Liver (tissue), 9 donors: ENCODE measurements around the gene CTU1. TPM values are rescaled to one million over a fixed set of nuclear protein-coding genes. Genes with fewer than 3 reads are reported as not detected.

ENCODE experiments used
- DNase-seq: peaks from one replicate; pipeline ENCODE4 v3.0.0-alpha.2; 2017; ENCODE audit warnings: low spot score
- H3K27ac ChIP-seq, 2 donors: one replicate each; pipeline ENCODE4 v1.7.0; 2013; ENCODE audit warnings: inconsistent platforms in 2 of 2, low read length in 2 of 2, control low read depth in 1 of 2, low read depth in 1 of 2, mild to moderate bottlenecking in 1 of 2
- H3K27me3 ChIP-seq, 4 donors: one replicate each; pipeline versions ENCODE4 v1.6.1 to v1.7.0; 2013; ENCODE audit warnings: low read length in 3 of 4, inconsistent platforms in 1 of 4, mild to moderate bottlenecking in 1 of 4, moderate library complexity in 1 of 4; ENCODE audit not compliant: control insufficient read depth in 4 of 4, insufficient read depth in 4 of 4
- H3K36me3 ChIP-seq, 4 donors: one replicate each; pipeline versions ENCODE4 v1.6.1 to v1.7.0; 2013; ENCODE audit warnings: low read length in 3 of 4, mild to moderate bottlenecking in 3 of 4, low read depth in 1 of 4, moderate library complexity in 1 of 4; ENCODE audit not compliant: control insufficient read depth in 4 of 4, insufficient read depth in 3 of 4
- H3K4me1 ChIP-seq, 4 donors: one replicate each; pipeline versions ENCODE4 v1.6.1 to v1.7.0; 2013; ENCODE audit warnings: low read length in 3 of 4, mild to moderate bottlenecking in 3 of 4, moderate library complexity in 1 of 4; ENCODE audit not compliant: control insufficient read depth in 4 of 4, insufficient read depth in 4 of 4
- H3K4me3 ChIP-seq, 3 donors: one replicate each; pipeline versions ENCODE4 v1.6.1 to v1.7.0; 2013; ENCODE audit warnings: low read length in 3 of 3, control low read depth in 1 of 3, low read depth in 1 of 3, mild to moderate bottlenecking in 1 of 3
- H3K9ac ChIP-seq, 2 donors: one replicate each; pipeline ENCODE4 v1.7.0; 2013; ENCODE audit warnings: low read length in 2 of 2, mild to moderate bottlenecking in 2 of 2, moderate library complexity in 2 of 2, control low read depth in 1 of 2, low read depth in 1 of 2
- H3K9me3 ChIP-seq, 4 donors: one replicate each; pipeline versions ENCODE4 v1.6.1 to v1.7.0; 2013; ENCODE audit warnings: low read length in 3 of 4; ENCODE audit not compliant: control insufficient read depth in 4 of 4
- FOXA1 ChIP-seq: IDR thresholded peaks from 2 replicates; pipeline ENCODE4 v1.6.1; 2016; ENCODE audit warnings: antibody characterized with exemption
- GABPA ChIP-seq, 2 donors: IDR thresholded peaks in 1 of 2; conservative IDR thresholded peaks in 1 of 2; 2 replicates each; pipeline ENCODE4 v1.6.1; 2016; ENCODE audit warnings: antibody characterized with exemption in 2 of 2, mild to moderate bottlenecking in 1 of 2, moderate library complexity in 1 of 2
- HNF4G ChIP-seq: IDR thresholded peaks from 2 replicates; pipeline ENCODE4 v1.6.1; 2016; ENCODE audit warnings: antibody characterized with exemption
- JUND ChIP-seq, 2 donors: IDR thresholded peaks; 2 replicates each; pipeline ENCODE4 v1.6.1; 2016; ENCODE audit warnings: antibody characterized with exemption in 2 of 2
- RAD21 ChIP-seq, 2 donors: IDR thresholded peaks; 2 replicates each; pipeline ENCODE4 v1.6.1; 2016; ENCODE audit warnings: antibody characterized with exemption in 2 of 2, mild to moderate bottlenecking in 2 of 2
- RXRA ChIP-seq, 2 donors: IDR thresholded peaks; 2 replicates each; pipeline ENCODE4 v1.6.1; 2017 to 2018; ENCODE audit warnings: antibody characterized with exemption in 2 of 2, mild to moderate bottlenecking in 1 of 2
- SP1 ChIP-seq: IDR thresholded peaks from 2 replicates; pipeline ENCODE4 v1.6.1; 2018; ENCODE audit warnings: antibody characterized with exemption, mild to moderate bottlenecking
- TAF1 ChIP-seq: conservative IDR thresholded peaks from 2 replicates; pipeline ENCODE4 v1.6.1; 2016; ENCODE audit warnings: antibody characterized with exemption, mild to moderate bottlenecking
- YY1 ChIP-seq: IDR thresholded peaks from 2 replicates; pipeline ENCODE4 v1.6.1; 2016; ENCODE audit warnings: antibody characterized with exemption, mild to moderate bottlenecking
- WGBS: extraction: QIAGEN DNeasy Blood & Tissue Kit; methylation state at CpG from one replicate; pipeline ENCODE4 v1.1.7; 2013; 5-methylcytosine and 5-hydroxymethylcytosine counted together
- polyA plus RNA-seq, 2 donors: library from polyadenylated mRNA; stranded (reverse) in 1 of 2; unstranded in 1 of 2; fragments of 200-250 nt in 1 of 2; fragments of >200 nt in 1 of 2; fragmentation: Nextera tagmentation in 1 of 2; extraction: Ambion mirVana in 1 of 2; gene quantifications; one replicate each; pipeline versions ENCODE4 v1.2.1 to v1.2.3, GENCODE V29; 2013 to 2015
- total RNA-seq, 2 donors: library from RNA; depleted of rRNA; stranded (reverse); fragments of >200 nt; gene quantifications; one replicate each; pipeline ENCODE4 v1.2.3, GENCODE V29; 2014
- TF ChIP-seq, protein P1 (sequence below): IDR thresholded peaks from 2 replicates; pipeline ENCODE4 v1.6.1; 2016; ENCODE audit warnings: antibody characterized with exemption
- TF ChIP-seq, protein P2 (sequence below): IDR thresholded peaks from 2 replicates; pipeline ENCODE4 v1.6.1; 2016; ENCODE audit warnings: antibody characterized with exemption
- TF ChIP-seq, protein P3 (sequence below): IDR thresholded peaks from 2 replicates; pipeline ENCODE4 v1.6.1; 2016; ENCODE audit warnings: antibody characterized with exemption, mild to moderate bottlenecking
- TF ChIP-seq, protein P4 (sequence below): IDR thresholded peaks from 2 replicates; pipeline ENCODE4 v1.6.1; 2016; ENCODE audit warnings: antibody characterized with exemption
- donor health status: healthy.
- donor health status: healthy.
- donor health status: healthy.
- donor health status: healthy.
- donor health status: healthy.

CTU1 gene
- total and polyA plus RNA-seq, 4 donors, result 0.19 to 3.7 (median 2.5) TPM

DNA sequence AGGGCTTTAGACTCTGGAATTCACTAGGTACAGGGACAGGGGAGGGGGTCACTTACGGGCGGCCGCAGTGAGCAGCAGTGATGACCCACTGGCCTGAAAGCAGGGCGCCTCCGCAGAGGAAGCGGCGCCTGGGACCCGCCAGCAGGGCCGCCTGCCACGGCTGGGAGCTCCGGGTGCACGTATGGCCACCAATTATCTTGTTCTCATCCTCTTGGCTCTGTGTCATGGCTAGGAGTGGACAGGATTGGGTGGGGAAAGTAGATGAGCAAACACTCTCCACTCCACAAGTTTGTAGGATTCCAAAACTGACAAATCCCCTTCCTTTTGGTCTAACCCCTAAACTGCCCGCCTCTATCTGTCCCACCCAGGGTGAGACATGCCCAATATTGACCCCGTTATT lies 26.7 kb downstream of the CTU1 start:
- 88% methylated on average over 14 of the region's 14 CpGs for WGBS
- Histone ChIP-seq H3K27ac (no peak overlapping the region), H3K36me3 (no peaks in the 10 kb centered on the region), H3K4me1 (no peaks in the 10 kb centered on the region), H3K4me3 (no peak overlapping the region), H3K9me3 (no peaks in the 10 kb centered on the region), H3K9ac (no peak overlapping the region), H3K27me3 (peaks cover 0 to 5% (median 0%) of the 10 kb centered on the region in 4 donors)
- TF ChIP-seq GABPA (IDR thresholded peaks at IDR 0.05 in 1 of 2, conservative IDR thresholded peaks at IDR 0.05 in 1 of 2) (no peak), HNF4G (no peak), RXRA (IDR thresholded peaks at IDR 0.05) (no peak), FOXA1 (no peak), YY1 (no peak), JUND (IDR thresholded peaks at IDR 0.05) (no peak), SP1 (no peak), TAF1 (no peak)
- TF ChIP-seq, protein P1, sequence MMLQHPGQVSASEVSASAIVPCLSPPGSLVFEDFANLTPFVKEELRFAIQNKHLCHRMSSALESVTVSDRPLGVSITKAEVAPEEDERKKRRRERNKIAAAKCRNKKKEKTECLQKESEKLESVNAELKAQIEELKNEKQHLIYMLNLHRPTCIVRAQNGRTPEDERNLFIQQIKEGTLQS, result no peak
- TF ChIP-seq, protein P2, sequence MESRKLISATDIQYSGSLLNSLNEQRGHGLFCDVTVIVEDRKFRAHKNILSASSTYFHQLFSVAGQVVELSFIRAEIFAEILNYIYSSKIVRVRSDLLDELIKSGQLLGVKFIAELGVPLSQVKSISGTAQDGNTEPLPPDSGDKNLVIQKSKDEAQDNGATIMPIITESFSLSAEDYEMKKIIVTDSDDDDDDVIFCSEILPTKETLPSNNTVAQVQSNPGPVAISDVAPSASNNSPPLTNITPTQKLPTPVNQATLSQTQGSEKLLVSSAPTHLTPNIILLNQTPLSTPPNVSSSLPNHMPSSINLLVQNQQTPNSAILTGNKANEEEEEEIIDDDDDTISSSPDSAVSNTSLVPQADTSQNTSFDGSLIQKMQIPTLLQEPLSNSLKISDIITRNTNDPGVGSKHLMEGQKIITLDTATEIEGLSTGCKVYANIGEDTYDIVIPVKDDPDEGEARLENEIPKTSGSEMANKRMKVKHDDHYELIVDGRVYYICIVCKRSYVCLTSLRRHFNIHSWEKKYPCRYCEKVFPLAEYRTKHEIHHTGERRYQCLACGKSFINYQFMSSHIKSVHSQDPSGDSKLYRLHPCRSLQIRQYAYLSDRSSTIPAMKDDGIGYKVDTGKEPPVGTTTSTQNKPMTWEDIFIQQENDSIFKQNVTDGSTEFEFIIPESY, result no peak
- TF ChIP-seq, protein P3, sequence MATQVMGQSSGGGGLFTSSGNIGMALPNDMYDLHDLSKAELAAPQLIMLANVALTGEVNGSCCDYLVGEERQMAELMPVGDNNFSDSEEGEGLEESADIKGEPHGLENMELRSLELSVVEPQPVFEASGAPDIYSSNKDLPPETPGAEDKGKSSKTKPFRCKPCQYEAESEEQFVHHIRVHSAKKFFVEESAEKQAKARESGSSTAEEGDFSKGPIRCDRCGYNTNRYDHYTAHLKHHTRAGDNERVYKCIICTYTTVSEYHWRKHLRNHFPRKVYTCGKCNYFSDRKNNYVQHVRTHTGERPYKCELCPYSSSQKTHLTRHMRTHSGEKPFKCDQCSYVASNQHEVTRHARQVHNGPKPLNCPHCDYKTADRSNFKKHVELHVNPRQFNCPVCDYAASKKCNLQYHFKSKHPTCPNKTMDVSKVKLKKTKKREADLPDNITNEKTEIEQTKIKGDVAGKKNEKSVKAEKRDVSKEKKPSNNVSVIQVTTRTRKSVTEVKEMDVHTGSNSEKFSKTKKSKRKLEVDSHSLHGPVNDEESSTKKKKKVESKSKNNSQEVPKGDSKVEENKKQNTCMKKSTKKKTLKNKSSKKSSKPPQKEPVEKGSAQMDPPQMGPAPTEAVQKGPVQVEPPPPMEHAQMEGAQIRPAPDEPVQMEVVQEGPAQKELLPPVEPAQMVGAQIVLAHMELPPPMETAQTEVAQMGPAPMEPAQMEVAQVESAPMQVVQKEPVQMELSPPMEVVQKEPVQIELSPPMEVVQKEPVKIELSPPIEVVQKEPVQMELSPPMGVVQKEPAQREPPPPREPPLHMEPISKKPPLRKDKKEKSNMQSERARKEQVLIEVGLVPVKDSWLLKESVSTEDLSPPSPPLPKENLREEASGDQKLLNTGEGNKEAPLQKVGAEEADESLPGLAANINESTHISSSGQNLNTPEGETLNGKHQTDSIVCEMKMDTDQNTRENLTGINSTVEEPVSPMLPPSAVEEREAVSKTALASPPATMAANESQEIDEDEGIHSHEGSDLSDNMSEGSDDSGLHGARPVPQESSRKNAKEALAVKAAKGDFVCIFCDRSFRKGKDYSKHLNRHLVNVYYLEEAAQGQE, result no peak
- TF ChIP-seq, protein P4, sequence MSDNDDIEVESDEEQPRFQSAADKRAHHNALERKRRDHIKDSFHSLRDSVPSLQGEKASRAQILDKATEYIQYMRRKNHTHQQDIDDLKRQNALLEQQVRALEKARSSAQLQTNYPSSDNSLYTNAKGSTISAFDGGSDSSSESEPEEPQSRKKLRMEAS, result no peak
- DNase-seq, result no peak

- no peaks in the 10 kb centered on the region for H3K4me1 ChIP-seq
- no peak overlapping the region for H3K4me3 ChIP-seq
- 88% methylated on average over 27 of the region's 27 CpGs for WGBS
- no peaks in the 10 kb centered on the region for H3K36me3 ChIP-seq
- no peak overlapping the region for H3K9ac ChIP-seq
- DNase-seq, result no peak
- TF ChIP-seq RXRA (IDR thresholded peaks at IDR 0.05), result no peak
- TF ChIP-seq JUND (IDR thresholded peaks at IDR 0.05), result no peak
- no peak for TF ChIP-seq YY1
- TF ChIP-seq FOXA1, result no peak
- TF ChIP-seq RAD21 (IDR thresholded peaks at IDR 0.05), result no peak
- TF ChIP-seq SP1, result no peak
- peaks cover 0 to 5% (median 0%) of the 10 kb centered on the region in 4 donors for H3K27me3 ChIP-seq
- no peaks in the 10 kb centered on the region for H3K9me3 ChIP-seq
- no peak overlapping the region for H3K27ac ChIP-seq
These were observed 28.6 kb downstream of the CTU1 start for GRCh38 chr19:51079481-51080110.
